Heart left ventricle (tissue), 16 donors: ENCODE data around the gene NFATC1. TPM values are rescaled to one million over a fixed set of nuclear protein-coding genes. Genes with fewer than 3 reads are reported as not detected.

Experiments
- ATAC-seq, 4 donors: fragments of 200-7000 bp; cut with Tn5 transposase; one replicate each; pipeline ENCODE4 v1.9.1; 2020 to 2022; ENCODE audit warnings: moderate library complexity in 4 of 4, mild to moderate bottlenecking in 3 of 4, moderate number of reproducible peaks in 1 of 4
- DNase-seq, 5 donors: peaks; one replicate each; pipeline ENCODE4 v3.0.0-alpha.2; 2020
- H3K27ac ChIP-seq, 12 donors: fragments of 200-600 bp; sonication (generic) in 4 of 12; one replicate each; pipeline versions ENCODE4 v1.5.0 to v1.8.0; 2016 to 2022; ENCODE audit warnings: mild to moderate bottlenecking in 2 of 12
- H3K27me3 ChIP-seq, 9 donors: fragments of 200-600 bp; sonication (generic) in 2 of 9; one replicate each; pipeline versions ENCODE4 v1.5.1 to v1.8.0; 2016 to 2022; ENCODE audit warnings: mild to moderate bottlenecking in 3 of 9
- H3K36me3 ChIP-seq, 9 donors: fragments of 200-600 bp; sonication (generic) in 2 of 9; one replicate each; pipeline versions ENCODE4 v1.5.0 to v1.8.0; 2018 to 2022; ENCODE audit warnings: mild to moderate bottlenecking in 2 of 9
- H3K4me1 ChIP-seq, 12 donors: fragments of 200-600 bp; sonication (generic) in 4 of 12; one replicate each; pipeline versions ENCODE4 v1.5.0 to v1.8.0; 2016 to 2022; ENCODE audit warnings: mild to moderate bottlenecking in 3 of 12
- H3K4me3 ChIP-seq, 12 donors: fragments of 200-600 bp; sonication (generic) in 4 of 12; one replicate each; pipeline versions ENCODE4 v1.5.0 to v1.8.0; 2017 to 2022; ENCODE audit warnings: mild to moderate bottlenecking in 9 of 12, moderate library complexity in 4 of 12
- H3K9me3 ChIP-seq, 12 donors: fragments of 200-600 bp; sonication (generic) in 4 of 12; one replicate each; pipeline versions ENCODE4 v1.5.0 to v1.8.0; 2016 to 2022; ENCODE audit warnings: mild to moderate bottlenecking in 1 of 12
- POLR2A ChIP-seq, 2 donors: fragments of 450-650 bp; IDR thresholded peaks; one replicate each; pipeline ENCODE4 v1.6.1; 2017; ENCODE audit warnings: antibody characterized with exemption in 2 of 2, mild to moderate bottlenecking in 2 of 2, moderate library complexity in 2 of 2
- WGBS, 4 donors: extraction: QIAGEN DNeasy Blood & Tissue Kit in 2 of 4; methylation state at CpG; one replicate each; pipeline versions ENCODE4 v1.1.5 to v1.1.7; 2013 to 2018; 5-methylcytosine and 5-hydroxymethylcytosine counted together
- intact Hi-C, 10 donors: fragments of 100-400 bp; cut with DNase I; formaldehyde crosslinking; loops; one replicate each; pipeline versions ENCODE4 v1.11.1 to v1.14.2; 2022
- polyA plus RNA-seq, 2 donors: library from polyadenylated mRNA; stranded (reverse); fragments of 200-250 nt; gene quantifications; one replicate each; pipeline ENCODE4 v1.2.3, GENCODE V29; 2013
- total RNA-seq, 9 donors: library from RNA; depleted of rRNA in 2 of 9; stranded (reverse); fragments of >200 nt in 2 of 9; fragmentation: NEBNext Ultra II Directional in 3 of 9; extraction: Animal tissue kit (Norgen Biotek cat#: 25700) in 3 of 9; gene quantifications; one replicate each; pipeline versions ENCODE4 v1.1.0 to v1.2.4, GENCODE V29; 2016 to 2023
- TF ChIP-seq, protein P1 (sequence below), 12 donors: fragments of 200-600 bp; sonication (generic) in 4 of 12; IDR thresholded peaks; one replicate each; pipeline versions ENCODE4 v1.5.0 to v1.8.0; 2018 to 2022; ENCODE audit warnings: antibody characterized with exemption in 12 of 12, mild to moderate bottlenecking in 5 of 12
- donor health status: ischemic (EF 13 %, LVEDD 7.1; RV severe dilation, severe dysfunction).
- donor health status: healthy with polysubstance abuse.
- donor health status: DM: no; HTN: yes; CAD: no.
- donor health status: DM: no; HTN: no; CAD: no.
- donor health status: ischemic (EF 25% LVEDD 6.9; RV normal size, moderate dysfunction).
- donor health status: ischemic (EF 25% LVEDD 5.7; RV mildly dilated, moderate dysfunction).
- donor health status: healthy.
- donor health status: DM: yes; HTN: yes; CAD: no.
- donor health status: ischemic (EF 35%, LVEDD 5.7; RV mildly dilated, moderate dysfunction).
- donor health status: nonischemic (EF 11% LVEDD 7.7; RV severe dilation, severe dysfunction).
- donor health status: DM: yes; HTN: yes; CAD: no.
- donor health status: PGD.
- donor health status: ischemic (EF 29% LVEDD 5.4; RV normal size, mild dysfunction).
- donor health status: nonischemic (EF 23%, LVEDD 6.1; RV moderate dilation, normal function).

NFATC1 gene
- total and polyA plus RNA-seq, 11 donors = 6.5 to 26.7 (median 15.3) TPM

- intact Hi-C loops = no loop called here
- Histone ChIP-seq H3K36me3 (peaks cover 0 to 15% (median 0%) of the 10 kb centered on the region in 9 donors), H3K9me3 (no peaks in the 10 kb centered on the region), H3K4me3 (no peak overlapping the region), H3K4me1 (peaks cover 0 to 3% (median 0%) of the 10 kb centered on the region in 12 donors), H3K27ac (no peak overlapping the region), H3K27me3 (no peaks in the 10 kb centered on the region)
- ATAC-seq = no peak
- TF ChIP-seq, protein P1, sequence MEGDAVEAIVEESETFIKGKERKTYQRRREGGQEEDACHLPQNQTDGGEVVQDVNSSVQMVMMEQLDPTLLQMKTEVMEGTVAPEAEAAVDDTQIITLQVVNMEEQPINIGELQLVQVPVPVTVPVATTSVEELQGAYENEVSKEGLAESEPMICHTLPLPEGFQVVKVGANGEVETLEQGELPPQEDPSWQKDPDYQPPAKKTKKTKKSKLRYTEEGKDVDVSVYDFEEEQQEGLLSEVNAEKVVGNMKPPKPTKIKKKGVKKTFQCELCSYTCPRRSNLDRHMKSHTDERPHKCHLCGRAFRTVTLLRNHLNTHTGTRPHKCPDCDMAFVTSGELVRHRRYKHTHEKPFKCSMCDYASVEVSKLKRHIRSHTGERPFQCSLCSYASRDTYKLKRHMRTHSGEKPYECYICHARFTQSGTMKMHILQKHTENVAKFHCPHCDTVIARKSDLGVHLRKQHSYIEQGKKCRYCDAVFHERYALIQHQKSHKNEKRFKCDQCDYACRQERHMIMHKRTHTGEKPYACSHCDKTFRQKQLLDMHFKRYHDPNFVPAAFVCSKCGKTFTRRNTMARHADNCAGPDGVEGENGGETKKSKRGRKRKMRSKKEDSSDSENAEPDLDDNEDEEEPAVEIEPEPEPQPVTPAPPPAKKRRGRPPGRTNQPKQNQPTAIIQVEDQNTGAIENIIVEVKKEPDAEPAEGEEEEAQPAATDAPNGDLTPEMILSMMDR (IDR thresholded peaks at IDR 0.05) = no peak
- no peak for TF ChIP-seq POLR2A (IDR thresholded peaks at IDR 0.05)
- WGBS, 4 donors = 92 to 95% (median 93%) methylated on average over 25 of the region's 25 CpGs
- peak in 1 of 5 donors; percentile 23 for DNase-seq
These were observed 83.5 kb downstream of the NFATC1 start for GRCh38 chr18:79479116-79479760.

GRCh38 chr18:79479761-79480161, 84.0 kb downstream of the NFATC1 start:
- peaks cover 0 to 15% (median 0%) of the 10 kb centered on the region in 9 donors for H3K36me3 ChIP-seq
- TF ChIP-seq, protein P1 (IDR thresholded peaks at IDR 0.05) = no peak
- TF ChIP-seq POLR2A (IDR thresholded peaks at IDR 0.05) = no peak
- peaks cover 0 to 9% (median under 1%) of the 10 kb centered on the region in 12 donors for H3K4me1 ChIP-seq
- H3K27ac ChIP-seq = no peak overlapping the region
- no peaks in the 10 kb centered on the region for H3K27me3 ChIP-seq
- DNase-seq (peak in 2 of 5 donors; percentile 27 to 56), ATAC-seq (peak in 1 of 4 donors; percentile 9)
- 88 to 96% (median 92%) methylated on average over 16 to 20 of the region's 20 CpGs for WGBS, 4 donors
- no peaks in the 10 kb centered on the region for H3K9me3 ChIP-seq
- H3K4me3 ChIP-seq = no peak overlapping the region
- intact Hi-C loops = no loop called here

- H3K9me3 ChIP-seq = no peaks in the 10 kb centered on the region
- TF ChIP-seq, protein P1 (IDR thresholded peaks at IDR 0.05) = no peak
- no peak for TF ChIP-seq POLR2A (IDR thresholded peaks at IDR 0.05)
- H3K4me1 ChIP-seq = peaks cover 0 to 15% (median 3%) of the 10 kb centered on the region in 12 donors
- no peaks in the 10 kb centered on the region for H3K27me3 ChIP-seq
- H3K27ac ChIP-seq = no peak overlapping the region
- peaks cover 0 to 15% (median 0%) of the 10 kb centered on the region in 9 donors for H3K36me3 ChIP-seq
- H3K4me3 ChIP-seq = no peak overlapping the region
- 87 to 93% (median 93%) methylated on average over 26 to 41 of the region's 41 CpGs for WGBS, 4 donors
- DNase-seq (peak in 1 of 5 donors; percentile 59), ATAC-seq (no peak)
- intact Hi-C loops = no loop called here
These were observed 84.7 kb downstream of the NFATC1 start for GRCh38 chr18:79480171-79481045.
